K562 (cell line): Measurements from ENCODE around the gene GALR3. TPM values are rescaled to one million over a fixed set of nuclear protein-coding genes. Genes with fewer than 3 reads are reported as not detected.

Experiments
- BRD4 ChIP-seq: fragments of 200-600 bp; sonication (generic); IDR thresholded peaks from 2 replicates; pipeline ENCODE4 v1.6.1; 2017; ENCODE audit warnings: inconsistent platforms
- CCAR2 ChIP-seq: fragments of 200-400 bp; formaldehyde crosslinking; IDR thresholded peaks from 2 replicates; pipeline ENCODE4 v1.6.1; 2017; ENCODE audit warnings: mild to moderate bottlenecking, low read depth, low read length
- CREM ChIP-seq: IDR thresholded peaks from 2 replicates; pipeline ENCODE4 v1.6.1; 2014; ENCODE audit warnings: antibody characterized with exemption, low read depth
- GTF2A2 ChIP-seq: IDR thresholded peaks from 2 replicates; pipeline ENCODE4 v1.6.1; 2016; ENCODE audit warnings: mild to moderate bottlenecking, missing genetic modification characterization, missing compliant biosample characterization
- HMGN3 ChIP-seq: IDR thresholded peaks from 2 replicates; pipeline ENCODE4 v1.6.1; 2011; ENCODE audit warnings: borderline replicate concordance, low read depth, mild to moderate bottlenecking, mixed read lengths, low read length; ENCODE audit not compliant: insufficient read length; ENCODE audit errors: extremely low read depth
- HNRNPUL1 ChIP-seq: fragments of 200-400 bp; formaldehyde crosslinking; IDR thresholded peaks from 2 replicates; pipeline ENCODE4 v1.6.1; 2017; ENCODE audit warnings: low read length
- JUND ChIP-seq, 2 experiments: IDR thresholded peaks; 2 replicates in 1 of 2; 3 replicates in 1 of 2; pipeline ENCODE4 v1.6.1; 2011; ENCODE audit warnings: borderline replicate concordance in 2 of 2, low read depth in 2 of 2, low read length in 2 of 2, improper control_type of control experiment in 1 of 2, missing biosample characterization in 1 of 2, missing genetic modification characterization in 1 of 2, missing genetic modification reagents in 1 of 2
- KLF6 ChIP-seq: fragments of 250-450 bp; sonication (Bioruptor Pico); IDR thresholded peaks from 2 replicates; pipeline ENCODE4 v1.4.0; 2020; ENCODE audit warnings: mild to moderate bottlenecking, moderate library complexity, borderline replicate concordance
- NELFE ChIP-seq: IDR thresholded peaks from 2 replicates; pipeline ENCODE4 v1.6.1; 2011; ENCODE audit warnings: mild to moderate bottlenecking; ENCODE audit not compliant: insufficient read depth, insufficient read length
- NONO ChIP-seq, 2 experiments: fragments of 200-400 bp in 1 of 2; fragments of 450-650 bp in 1 of 2; formaldehyde crosslinking in 1 of 2; IDR thresholded peaks; 2 replicates each; pipeline ENCODE4 v1.6.1; 2017; ENCODE audit warnings: low read depth in 2 of 2, mild to moderate bottlenecking in 2 of 2, moderate library complexity in 2 of 2, low read length in 1 of 2
- PML ChIP-seq: IDR thresholded peaks from 2 replicates; pipeline ENCODE4 v1.6.1; 2012; ENCODE audit warnings: low read length, inconsistent platforms
- POLR2AphosphoS2 ChIP-seq: IDR thresholded peaks from 2 replicates; pipeline ENCODE4 v1.6.1; 2012; ENCODE audit warnings: low read length, improper control_type of control experiment
- SIRT6 ChIP-seq: IDR thresholded peaks from one replicate; pipeline ENCODE4 v1.6.1; 2012; ENCODE audit warnings: low read depth, mild to moderate bottlenecking, control low read depth, inconsistent platforms, low read length, moderate library complexity
- TAF7 ChIP-seq: fragments of 450-650 bp; IDR thresholded peaks from 2 replicates; pipeline ENCODE4 v1.6.1; 2016; ENCODE audit warnings: missing genetic modification characterization, missing compliant biosample characterization
- TBP ChIP-seq: optimal IDR thresholded peaks from 2 replicates; pipeline ENCODE3; 2011; ENCODE audit warnings: low read depth, low read length, improper control_type of control experiment
- THRAP3 ChIP-seq: fragments of 450-650 bp; IDR thresholded peaks from 2 replicates; pipeline ENCODE4 v1.6.1; 2016; ENCODE audit warnings: mild to moderate bottlenecking, inconsistent platforms, borderline replicate concordance
- XRCC4 ChIP-seq: IDR thresholded peaks from one replicate; pipeline ENCODE4 v1.6.1; 2011; ENCODE audit not compliant: insufficient read depth, insufficient read length; ENCODE audit errors: extremely low read depth
- ZFPM2 ChIP-seq: fragments of 250-450 bp; sonication (Bioruptor Pico); IDR thresholded peaks from 2 replicates; pipeline ENCODE4 v1.5.1; 2022; ENCODE audit warnings: mild to moderate bottlenecking
- ZNF124 ChIP-seq: sonication (generic); formaldehyde crosslinking; IDR thresholded peaks from 2 replicates; pipeline ENCODE4 v1.8.1; 2022; ENCODE audit warnings: missing genetic modification reagents
- ZNF239 ChIP-seq: fragments of 250-450 bp; sonication (Bioruptor Pico); IDR thresholded peaks from 2 replicates; pipeline ENCODE4 v1.4.0; 2020; ENCODE audit warnings: mild to moderate bottlenecking
- ZNF263 ChIP-seq: sonication (generic); formaldehyde crosslinking; IDR thresholded peaks from 2 replicates; pipeline ENCODE4 v1.8.0; 2022; ENCODE audit warnings: mild to moderate bottlenecking, missing genetic modification reagents, borderline replicate concordance
- ZNF324 ChIP-seq: fragments of 250-450 bp; sonication (Bioruptor Pico); IDR thresholded peaks from 2 replicates; pipeline ENCODE4 v1.4.0; 2020; ENCODE audit warnings: mild to moderate bottlenecking
- ZNF384 ChIP-seq: IDR thresholded peaks from 2 replicates; pipeline ENCODE4 v1.6.1; 2012; ENCODE audit warnings: low read depth, low read length, improper control_type of control experiment
- ZNF830 ChIP-seq: fragments of 250-450 bp; sonication (Bioruptor Pico); IDR thresholded peaks from 2 replicates; pipeline ENCODE4 v1.5.0; 2021; ENCODE audit warnings: mild to moderate bottlenecking
- polyA plus RNA-seq, 8 experiments: library from polyadenylated mRNA; depleted of rRNA in 4 of 8; stranded (reverse) in 5 of 8; unstranded in 3 of 8; fragments of >200 nt; fragmentation: Nextera tagmentation in 2 of 8; fragmentation: Illumina TruSeq in 1 of 8; extraction: Ambion mirVana in 2 of 8; extraction: Trizol in 1 of 8; gene quantifications; 2 replicates each; pipeline versions ENCODE4 v1.2.1 to v1.2.3, GENCODE V29; 2011 to 2014; ENCODE audit warnings: inconsistent platforms in 1 of 8, missing spikeins in 1 of 8
- total RNA-seq, 7 experiments: library from RNA; depleted of rRNA in 6 of 7; stranded (reverse); fragments of >200 nt in 6 of 7; fragmentation: Illumina TruSeq in 2 of 7; extraction: Trizol in 2 of 7; gene quantifications; 2 replicates each; pipeline versions ENCODE4 v1.2.1 to v1.2.3, GENCODE V29; 2011 to 2021; ENCODE audit warnings: low replicate concordance in 1 of 7
- TF ChIP-seq, protein P1 (sequence below), 2 experiments: fragments of 200-800 bp in 1 of 2; sonication (Bioruptor generic) in 1 of 2; sonication (generic) in 1 of 2; formaldehyde crosslinking in 1 of 2; IDR thresholded peaks in 1 of 2; conservative IDR thresholded peaks in 1 of 2; 2 replicates each; pipeline versions ENCODE4 v1.5.0 to v1.6.1; 2016 to 2020; ENCODE audit warnings: missing compliant biosample characterization in 1 of 2, missing genetic modification characterization in 1 of 2, missing genetic modification reagents in 1 of 2
- TF ChIP-seq, protein P2 (sequence below): fragments of 250-450 bp; sonication (Bioruptor Pico); IDR thresholded peaks from 2 replicates; pipeline ENCODE4 v1.5.0; 2021; ENCODE audit warnings: mild to moderate bottlenecking, borderline replicate concordance

The GALR3 gene
- total and polyA plus RNA-seq, 9 of the 15 experiments (the other 6 are each of a cell fraction or from before 2014, with no cell fraction given): 0.13 TPM; not detected in 8

DNA sequence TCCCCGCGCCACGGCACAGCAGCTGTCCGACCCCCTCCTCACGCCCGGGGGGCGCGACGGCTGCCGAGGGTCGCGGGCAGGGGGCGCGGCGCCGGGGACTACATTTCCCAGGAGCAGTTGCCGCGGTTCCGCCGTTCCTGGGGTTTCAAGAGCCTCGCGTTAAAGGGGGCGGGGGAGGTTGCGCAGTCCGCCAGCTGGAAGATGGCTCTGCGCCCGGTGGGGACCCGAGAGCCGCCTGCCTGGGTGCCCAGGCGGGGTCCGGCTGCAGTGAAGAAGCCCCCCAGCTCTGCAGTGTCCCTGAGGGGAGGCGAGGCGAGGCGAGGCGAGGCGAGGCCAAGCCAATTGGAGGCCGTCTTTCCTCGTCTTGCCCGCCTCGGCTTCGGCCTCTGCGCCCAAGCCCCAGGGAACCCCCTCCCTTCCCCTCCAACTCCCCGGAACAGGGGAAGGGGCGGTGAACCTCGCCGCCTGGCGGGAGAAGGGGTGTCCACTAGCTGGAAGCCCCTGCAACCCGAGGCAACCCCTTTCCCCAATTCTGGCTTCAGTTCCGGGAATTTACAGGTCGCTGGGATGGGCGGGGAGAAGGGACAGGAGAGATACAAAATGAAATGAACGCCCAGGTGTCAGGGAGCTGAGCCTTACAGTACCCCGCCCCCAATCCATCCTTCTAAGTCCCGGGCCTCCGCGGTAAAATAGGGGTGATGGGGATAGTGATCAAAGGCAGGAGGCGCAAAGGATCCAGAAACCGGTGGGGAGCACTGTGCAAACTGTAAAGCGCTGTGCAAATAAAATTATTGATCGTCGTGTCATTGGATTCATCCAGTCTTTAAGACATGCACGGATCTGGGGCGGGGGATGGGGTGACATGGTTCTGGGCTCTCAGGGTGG is 20.6 kb upstream of the GALR3 start (continued):
- no peak for TF ChIP-seq TBP
- no peak for TF ChIP-seq ZNF124
- TF ChIP-seq, protein P1, sequence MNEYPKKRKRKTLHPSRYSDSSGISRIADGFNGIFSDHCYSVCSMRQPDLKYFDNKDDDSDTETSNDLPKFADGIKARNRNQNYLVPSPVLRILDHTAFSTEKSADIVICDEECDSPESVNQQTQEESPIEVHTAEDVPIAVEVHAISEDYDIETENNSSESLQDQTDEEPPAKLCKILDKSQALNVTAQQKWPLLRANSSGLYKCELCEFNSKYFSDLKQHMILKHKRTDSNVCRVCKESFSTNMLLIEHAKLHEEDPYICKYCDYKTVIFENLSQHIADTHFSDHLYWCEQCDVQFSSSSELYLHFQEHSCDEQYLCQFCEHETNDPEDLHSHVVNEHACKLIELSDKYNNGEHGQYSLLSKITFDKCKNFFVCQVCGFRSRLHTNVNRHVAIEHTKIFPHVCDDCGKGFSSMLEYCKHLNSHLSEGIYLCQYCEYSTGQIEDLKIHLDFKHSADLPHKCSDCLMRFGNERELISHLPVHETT (CRISPR knock-in tag; conservative IDR thresholded peaks at IDR 0.05 in 1 of 2, IDR thresholded peaks at IDR 0.05 in 1 of 2): 0 out of 4 replicates have a peak, but pooled peaks of 1 of the 2 experiments have one; percentile 25
- no peak for TF ChIP-seq TAF7 (tag)
- TF ChIP-seq HMGN3: peak; percentile 45
- TF ChIP-seq JUND (IDR thresholded peaks at IDR 0.05; ENCODE audit: borderline replicate concordance, low read depth, low read length): no peak
- no peak; the same call in 2 of the 3 replicates for TF ChIP-seq JUND (tag; IDR thresholded peaks at IDR 0.05; ENCODE audit: borderline replicate concordance, low read depth, low read length)
- TF ChIP-seq ZNF239 (CRISPR knock-in tag): no peak
- TF ChIP-seq ZNF324: no peak
- no peak for TF ChIP-seq NELFE
- no peak for TF ChIP-seq ZNF384
- TF ChIP-seq ZFPM2: no peak
- no peak for TF ChIP-seq SIRT6
- no peak for TF ChIP-seq PML
- TF ChIP-seq THRAP3: no peak
- TF ChIP-seq CREM: no peak
- TF ChIP-seq GTF2A2 (tag): no peak
- no peak for TF ChIP-seq XRCC4
- TF ChIP-seq ZNF830 (CRISPR knock-in tag): no peak
- TF ChIP-seq, protein P2, sequence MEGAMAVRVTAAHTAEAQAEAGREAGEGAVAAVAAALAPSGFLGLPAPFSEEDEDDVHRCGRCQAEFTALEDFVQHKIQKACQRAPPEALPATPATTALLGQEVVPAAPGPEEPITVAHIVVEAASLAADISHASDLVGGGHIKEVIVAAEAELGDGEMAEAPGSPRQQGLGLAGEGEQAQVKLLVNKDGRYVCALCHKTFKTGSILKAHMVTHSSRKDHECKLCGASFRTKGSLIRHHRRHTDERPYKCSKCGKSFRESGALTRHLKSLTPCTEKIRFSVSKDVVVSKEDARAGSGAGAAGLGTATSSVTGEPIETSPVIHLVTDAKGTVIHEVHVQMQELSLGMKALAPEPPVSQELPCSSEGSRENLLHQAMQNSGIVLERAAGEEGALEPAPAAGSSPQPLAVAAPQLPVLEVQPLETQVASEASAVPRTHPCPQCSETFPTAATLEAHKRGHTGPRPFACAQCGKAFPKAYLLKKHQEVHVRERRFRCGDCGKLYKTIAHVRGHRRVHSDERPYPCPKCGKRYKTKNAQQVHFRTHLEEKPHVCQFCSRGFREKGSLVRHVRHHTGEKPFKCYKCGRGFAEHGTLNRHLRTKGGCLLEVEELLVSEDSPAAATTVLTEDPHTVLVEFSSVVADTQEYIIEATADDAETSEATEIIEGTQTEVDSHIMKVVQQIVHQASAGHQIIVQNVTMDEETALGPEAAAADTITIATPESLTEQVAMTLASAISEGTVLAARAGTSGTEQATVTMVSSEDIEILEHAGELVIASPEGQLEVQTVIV: no peak
- TF ChIP-seq BRD4: peak; percentile 71
- peak; percentile 66 for TF ChIP-seq ZNF263
- no peak for TF ChIP-seq CCAR2
- no peak for TF ChIP-seq POLR2AphosphoS2
- 0 out of 4 replicates have a peak, but pooled peaks of 1 of the 2 experiments have one; percentile 14 for TF ChIP-seq NONO (IDR thresholded peaks at IDR 0.05; ENCODE audit: low read depth in 2 of 2, low read length in 1 of 2)
- TF ChIP-seq KLF6 (CRISPR knock-in tag): no peak
- no peak for TF ChIP-seq HNRNPUL1
